WERI-Rb-1 (cell line): ENCODE measurements around the gene RILPL2.
"Not testable (repeated sequence)": the region's sequence is repeated elsewhere in the genome, so short reads cannot be mapped to it uniquely, and the experiment has no call there.

Source experiments
- DNase-seq: peaks from one replicate; pipeline ENCODE4 v3.0.0-alpha.2; 2020
- H3K27ac ChIP-seq: fragments of 250-450 bp; sonication (Bioruptor Pico); 2 replicates; pipeline ENCODE4 v1.5.1; 2020; ENCODE audit warnings: mild to moderate bottlenecking, moderate library complexity
- H3K27me3 ChIP-seq: fragments of 250-450 bp; sonication (Bioruptor Pico); 2 replicates; pipeline ENCODE4 v1.5.1; 2021; ENCODE audit warnings: mild to moderate bottlenecking, low read depth, moderate library complexity; ENCODE audit not compliant: insufficient read depth, severe bottlenecking
- H3K36me3 ChIP-seq: fragments of 250-450 bp; sonication (Bioruptor Pico); 2 replicates; pipeline ENCODE4 v1.5.1; 2020; ENCODE audit warnings: mild to moderate bottlenecking, moderate library complexity
- H3K4me3 ChIP-seq: 2 replicates; pipeline ENCODE4 v1.5.1; 2011; ENCODE audit warnings: low read depth, mild to moderate bottlenecking, control low read depth, low read length
- H3K9me3 ChIP-seq: fragments of 250-450 bp; sonication (Bioruptor Pico); 2 replicates; pipeline ENCODE4 v1.5.1; 2021; ENCODE audit warnings: mild to moderate bottlenecking, moderate library complexity; ENCODE audit not compliant: severe bottlenecking
- CTCF ChIP-seq: IDR thresholded peaks from 2 replicates; pipeline ENCODE4 v1.5.1; 2011; ENCODE audit warnings: low read depth, mild to moderate bottlenecking, control low read depth, inconsistent platforms, low read length

RILPL2 gene

GRCh38 chr12:123457980-123458779, 21.7 kb upstream of the RILPL2 start, which contains the start of gene SNRNP35:
Gene SNRNP35 (plus strand): TSS chr12:123458139. CDS start chr12:123465541, 7,402 bp downstream.
- no peak for TF ChIP-seq CTCF

GRCh38 chr12:123453165-123453564, 16.7 kb upstream of the RILPL2 start:
- no peak overlapping the region for H3K4me3 ChIP-seq
- no peak for DNase-seq
- no peak for TF ChIP-seq CTCF
- no peak overlapping the region for H3K27ac ChIP-seq
- no peaks in the 10 kb centered on the region; the same call in 1 of the 2 replicates for H3K36me3 ChIP-seq
- H3K9me3 ChIP-seq: no peaks in the 10 kb centered on the region
- no peaks in the 10 kb centered on the region for H3K27me3 ChIP-seq

More at GRCh38 chr12:123457980-123458779, 21.7 kb upstream of the RILPL2 start, which contains the start of gene SNRNP35:
- Histone ChIP-seq H3K27me3 (no peaks in the 10 kb centered on the region), H3K36me3 (peaks cover 5% of the 10 kb centered on the region), H3K9me3 (no peaks in the 10 kb centered on the region), H3K4me3 (peak within 1 kb of the TSS; percentile 64), H3K27ac (peak within 1 kb of the TSS; percentile 99)
- peak; percentile 85 for DNase-seq

GRCh38 chr12:123452276-123452550, 15.7 kb upstream of the RILPL2 start:
- not testable (repeated sequence) for H3K36me3 ChIP-seq, H3K27me3 ChIP-seq, H3K9me3 ChIP-seq, DNase-seq, H3K4me3 ChIP-seq, H3K27ac ChIP-seq

GRCh38 chr12:123450636-123451035, 14.2 kb upstream of the RILPL2 start:
- H3K36me3 ChIP-seq: no peaks in the 10 kb centered on the region
- no peak for DNase-seq
- H3K27ac ChIP-seq: no peak overlapping the region
- no peaks in the 10 kb centered on the region for H3K9me3 ChIP-seq
- no peak overlapping the region for H3K4me3 ChIP-seq
- TF ChIP-seq CTCF: no peak
- no peaks in the 10 kb centered on the region for H3K27me3 ChIP-seq

- H3K4me3 ChIP-seq: no peak overlapping the region
- H3K27me3 ChIP-seq: no peaks in the 10 kb centered on the region
- TF ChIP-seq CTCF: no peak
- H3K27ac ChIP-seq: no peak overlapping the region
- no peaks in the 10 kb centered on the region for H3K9me3 ChIP-seq
- H3K36me3 ChIP-seq: no peaks in the 10 kb centered on the region
- DNase-seq: no peak
These were observed 13.4 kb upstream of the RILPL2 start for GRCh38 chr12:123449856-123450255.

GRCh38 chr12:123449249-123449733, 12.8 kb upstream of the RILPL2 start:
- Histone ChIP-seq H3K27ac (no peak overlapping the region), H3K9me3 (no peaks in the 10 kb centered on the region), H3K27me3 (no peaks in the 10 kb centered on the region), H3K36me3 (no peaks in the 10 kb centered on the region), H3K4me3 (no peak overlapping the region)
- no peak for TF ChIP-seq CTCF
- no peak for DNase-seq
